ENCODE measurements around the gene VPREB3. TPM values are rescaled to one million over a fixed set of nuclear protein-coding genes. Genes with fewer than 3 reads are reported as not detected.

Gene VPREB3
- total and polyA plus RNA-seq, 10 of the 15 experiments (the other 5 are each of a cell fraction or from before 2014, with no cell fraction given): 0.75 to 79.5 (median 23.8) TPM

GRCh38 chr22:23705358-23705757, 48.9 kb downstream of the VPREB3 start (continued):
- TF ChIP-seq IRF4 (IDR thresholded peaks at IDR 0.05; ENCODE audit: low read depth, low read length): no peak
- peak; percentile 84 for TF ChIP-seq RUNX3 (IDR thresholded peaks at IDR 0.05; ENCODE audit: low read length)
- TF ChIP-seq ZBTB33 (IDR thresholded peaks at IDR 0.05): no peak
- no peak for TF ChIP-seq SP1 (IDR thresholded peaks at IDR 0.05; ENCODE audit: low read depth, low read length)
- TF ChIP-seq EED (IDR thresholded peaks at IDR 0.05; ENCODE audit: low read depth): peak; percentile 64
- TF ChIP-seq NFYA (IDR thresholded peaks at IDR 0.05; ENCODE audit: borderline replicate concordance, low read depth, low read length): no peak

- no peaks in the 10 kb centered on the region for H3K27me3 ChIP-seq (replicated peaks in 1 of 2; ENCODE audit: control insufficient read depth in 2 of 2, insufficient read depth in 2 of 2, low read length in 1 of 2)
- H3K27ac ChIP-seq (ENCODE audit: control insufficient read depth, insufficient read depth): no peak overlapping the region
- H3K4me1 ChIP-seq (ENCODE audit: control insufficient read depth, insufficient read depth, low read length): 0 out of 2 replicates have a peak, but pooled peaks cover 9% of the 10 kb centered on the region
- FAIRE-seq: no peak
- no peaks in the 10 kb centered on the region for H3K9me3 ChIP-seq (replicated peaks; ENCODE audit: control insufficient read depth, insufficient read depth, low read length)
- no peak overlapping the region for H2AFZ ChIP-seq (ENCODE audit: control insufficient read depth, low read depth, low read length)
- no TSS peak for BruUV-seq (replicated peaks)
- CTCF ChIA-PET: no interaction called here
- RAD21 ChIA-PET (ENCODE audit: unreplicated experiment): no interaction called here
- peaks cover 5 to 38% of the 10 kb centered on the region in 2 experiments for H3K36me3 ChIP-seq (ENCODE audit: control insufficient read depth in 2 of 2, insufficient read depth in 2 of 2, low read length in 1 of 2)
- no peak for ATAC-seq
- no peak for DNase-seq (ENCODE audit: low read depth, low spot score)
- H3K79me2 ChIP-seq (ENCODE audit: control insufficient read depth, insufficient read depth, low read length): no peaks in the 10 kb centered on the region
- no peak overlapping the region for H3K9ac ChIP-seq (ENCODE audit: control insufficient read depth, insufficient read depth, low read length)
- in situ Hi-C loops (cut with MboI): no loop called here
- intact Hi-C loops (cut with micrococcal nuclease; ENCODE audit: unreplicated experiment): no loop called here
- WGBS (ENCODE audit: insufficient coverage, insufficient replicate concordance, low lambda C conversion rate, missing lambda C conversion rate): 90% methylated on average over 3 of the region's 3 CpGs
- no peak for TF ChIP-seq ZNF207 (IDR thresholded peaks at IDR 0.05; ENCODE audit: borderline replicate concordance)
- SMC1A ChIA-PET (ENCODE audit: uncharacterized antibody, unreplicated experiment): no interaction called here
- H4K20me1 ChIP-seq (ENCODE audit: control insufficient read depth, insufficient read depth): no peaks in the 10 kb centered on the region
- POLR2A ChIA-PET: no interaction called here
- H3K4me3 ChIP-seq: no peak overlapping the region
- H3K4me2 ChIP-seq (ENCODE audit: control insufficient read depth, insufficient read depth): no peak overlapping the region
Measured at GRCh38 chr22:23704829-23705228, 49.4 kb downstream of the VPREB3 start.

Data from GM12878 (cell line).